A549 (cell line): ENCODE data around the gene SLC36A1. TPM values are rescaled to one million over a fixed set of nuclear protein-coding genes. Genes with fewer than 3 reads are reported as not detected.

Experiments
- ATAC-seq, 2 experiments: fragments of 200-7000 bp in 1 of 2; fragments of >200 bp in 1 of 2; cut with Nextera tagmentation in 1 of 2; cut with Tn5 transposase in 1 of 2; 3 replicates each; pipeline versions ENCODE4 v1.8.0 to v1.9.1; 2018 to 2020; ENCODE audit warnings: mild to moderate bottlenecking in 1 of 2, moderate library complexity in 1 of 2
- CTCF ChIA-PET: fragments of 300-600 bp; sonication (Branson Sonifier 250); formaldehyde crosslinking; extraction: SDS; loops from one replicate; lab custom pipeline; 2021; ENCODE audit warnings: antibody characterized with exemption, inconsistent platforms; lab: Yijun Ruan, JAX
- POLR2A ChIA-PET: fragments of 350-600 bp; formaldehyde crosslinking; extraction: SDS; loops from one replicate; lab custom pipeline; 2021; ENCODE audit warnings: antibody characterized with exemption, inconsistent platforms; lab: Yijun Ruan, JAX
- DNase-seq, 2 experiments: peaks; one replicate each; pipeline versions ENCODE4 v3.0.0 to v3.0.0-alpha.2; 2011 to 2016; ENCODE audit warnings: low read depth in 1 of 2, low spot score in 1 of 2
- FAIRE-seq: peaks from 2 replicates; lab custom pipeline; 2011; peaks lifted over from hg19 to GRCh38; lab: Jason Lieb, UNC
- H3K27ac ChIP-seq, 2 experiments: fragments of >200 bp; sonication (Bioruptor Twin); formaldehyde crosslinking; 3 replicates each; pipeline ENCODE4 v1.5.1; 2016 to 2017
- H3K4me1 ChIP-seq: fragments of >200 bp; sonication (Bioruptor Twin); formaldehyde crosslinking; 3 replicates; pipeline ENCODE4 v1.6.1; 2016
- H3K4me2 ChIP-seq: fragments of >200 bp; sonication (Bioruptor Twin); formaldehyde crosslinking; 3 replicates; pipeline ENCODE4 v1.6.1; 2016
- H3K4me3 ChIP-seq: fragments of >200 bp; sonication (Bioruptor Twin); formaldehyde crosslinking; 3 replicates; pipeline ENCODE4 v1.5.1; 2016
- H3K9me3 ChIP-seq: fragments of >200 bp; sonication (Bioruptor Twin); formaldehyde crosslinking; 3 replicates; pipeline ENCODE4 v1.6.1; 2016
- BHLHE40 ChIP-seq: IDR thresholded peaks from 2 replicates; pipeline ENCODE4 v1.6.1; 2012; ENCODE audit warnings: low read depth, low read length, inconsistent platforms
- CEBPB ChIP-seq, 2 experiments: fragments of >200 bp in 1 of 2; sonication (Bioruptor Twin) in 1 of 2; formaldehyde crosslinking in 1 of 2; IDR thresholded peaks; 2 replicates each; pipeline ENCODE4 v1.6.1; 2012 to 2016
- CHD2 ChIP-seq: fragments of 150-350 bp; IDR thresholded peaks from 2 replicates; pipeline ENCODE4 v1.6.1; 2014; ENCODE audit warnings: low read length; ENCODE audit not compliant: partially characterized antibody
- CHD4 ChIP-seq: fragments of 200-600 bp; sonication (generic); IDR thresholded peaks from 2 replicates; pipeline ENCODE4 v1.6.1; 2016; ENCODE audit warnings: antibody characterized with exemption, mild to moderate bottlenecking, borderline replicate concordance
- CTCF ChIP-seq: fragments of >200 bp; sonication (Bioruptor Twin); formaldehyde crosslinking; IDR thresholded peaks from 3 replicates; pipeline ENCODE4 v1.5.1; 2016
- EP300 ChIP-seq, 2 experiments: fragments of >200 bp; sonication (Bioruptor Twin); formaldehyde crosslinking; IDR thresholded peaks; 2 replicates in 1 of 2; 3 replicates in 1 of 2; pipeline ENCODE4 v1.6.1; 2016 to 2017
- FOSB ChIP-seq: fragments of 250-450 bp; sonication (Bioruptor Pico); IDR thresholded peaks from 2 replicates; pipeline ENCODE4 v1.5.0; 2020; ENCODE audit warnings: mild to moderate bottlenecking, moderate library complexity
- FOSL2 ChIP-seq, 2 experiments: fragments of 450-650 bp in 1 of 2; fragments of >200 bp in 1 of 2; sonication (Bioruptor Twin) in 1 of 2; formaldehyde crosslinking; IDR thresholded peaks; 2 replicates each; pipeline versions ENCODE4 v1.5.0 to v1.6.1; 2016 to 2020; ENCODE audit warnings: mild to moderate bottlenecking in 1 of 2, moderate library complexity in 1 of 2
- GATA3 ChIP-seq: IDR thresholded peaks from 2 replicates; pipeline ENCODE4 v1.6.1; 2012; ENCODE audit warnings: borderline replicate concordance
- HDAC2 ChIP-seq: fragments of 200-600 bp; sonication (generic); IDR thresholded peaks from 2 replicates; pipeline ENCODE4 v1.6.1; 2016
- HOXB5 ChIP-seq: fragments of 250-450 bp; sonication (Bioruptor Pico); IDR thresholded peaks from 2 replicates; pipeline ENCODE4 v1.5.0; 2020; ENCODE audit warnings: mild to moderate bottlenecking, moderate library complexity
- KDM1A ChIP-seq: fragments of 200-600 bp; sonication (generic); IDR thresholded peaks from 2 replicates; pipeline ENCODE4 v1.6.1; 2016; ENCODE audit warnings: low read depth, mild to moderate bottlenecking
- KDM5A ChIP-seq: fragments of 200-600 bp; sonication (generic); IDR thresholded peaks from 2 replicates; pipeline ENCODE4 v1.6.1; 2016; ENCODE audit warnings: antibody characterized with exemption, mild to moderate bottlenecking
- MAFK ChIP-seq: fragments of 450-650 bp; IDR thresholded peaks from 2 replicates; pipeline ENCODE4 v1.6.1; 2014; ENCODE audit not compliant: partially characterized antibody
- MAX ChIP-seq: IDR thresholded peaks from 2 replicates; pipeline ENCODE4 v1.6.1; 2012
- MYC ChIP-seq: IDR thresholded peaks from 2 replicates; pipeline ENCODE4 v1.6.1; 2012; ENCODE audit warnings: mild to moderate bottlenecking, inconsistent platforms, low read length, improper control_type of control experiment, borderline replicate concordance
- NFE2L2 ChIP-seq: fragments of 150-350 bp; conservative IDR thresholded peaks from 2 replicates; pipeline ENCODE4 v1.6.1; 2014; ENCODE audit warnings: low read length
- NR3C1 ChIP-seq: fragments of >200 bp; sonication (Bioruptor Twin); formaldehyde crosslinking; IDR thresholded peaks from 3 replicates; pipeline ENCODE4 v1.6.1; 2017
- PBX3 ChIP-seq: IDR thresholded peaks from 2 replicates; pipeline ENCODE4 v1.6.1; 2012
- PHF8 ChIP-seq: fragments of 200-600 bp; sonication (generic); IDR thresholded peaks from 2 replicates; pipeline ENCODE4 v1.6.1; 2016; ENCODE audit warnings: low read depth, mild to moderate bottlenecking, antibody characterized with exemption, moderate library complexity, borderline replicate concordance
- POLR2AphosphoS2 ChIP-seq: conservative IDR thresholded peaks from 2 replicates; pipeline ENCODE4 v1.6.1; 2012; ENCODE audit warnings: low read length, improper control_type of control experiment, inconsistent platforms
- RARB ChIP-seq: fragments of 250-450 bp; sonication (Bioruptor Pico); IDR thresholded peaks from 2 replicates; pipeline ENCODE4 v1.8.0; 2021; ENCODE audit warnings: mild to moderate bottlenecking, moderate library complexity
- REST ChIP-seq: fragments of 200-600 bp; sonication (generic); IDR thresholded peaks from 2 replicates; pipeline ENCODE4 v1.6.1; 2016; ENCODE audit warnings: antibody characterized with exemption, mild to moderate bottlenecking, moderate library complexity
- RNF2 ChIP-seq: fragments of 200-600 bp; sonication (generic); IDR thresholded peaks from 2 replicates; pipeline ENCODE4 v1.6.1; 2016; ENCODE audit warnings: low read depth, mild to moderate bottlenecking, antibody characterized with exemption, moderate library complexity, borderline replicate concordance
- SREBF2 ChIP-seq: fragments of 450-650 bp; IDR thresholded peaks from 2 replicates; pipeline ENCODE4 v1.6.1; 2014; ENCODE audit warnings: mild to moderate bottlenecking, moderate library complexity
- TFCP2L1 ChIP-seq: fragments of 250-450 bp; sonication (Bioruptor Pico); IDR thresholded peaks from 2 replicates; pipeline ENCODE4 v1.5.0; 2021; ENCODE audit warnings: mild to moderate bottlenecking
- TP53 ChIP-seq: fragments of 250-450 bp; sonication (Bioruptor Pico); IDR thresholded peaks from 2 replicates; pipeline ENCODE4 v1.5.0; 2021; ENCODE audit warnings: mild to moderate bottlenecking, moderate library complexity
- ZC3H11A ChIP-seq: fragments of 450-650 bp; IDR thresholded peaks from 2 replicates; pipeline ENCODE4 v1.6.1; 2014; ENCODE audit warnings: antibody characterized with exemption, mild to moderate bottlenecking
- ZNF302 ChIP-seq: fragments of 250-450 bp; sonication (Bioruptor Pico); IDR thresholded peaks from 2 replicates; pipeline ENCODE4 v1.9.0; 2021; ENCODE audit warnings: inconsistent platforms, mild to moderate bottlenecking, moderate library complexity
- ZSCAN20 ChIP-seq: fragments of 250-450 bp; sonication (Bioruptor Pico); IDR thresholded peaks from 2 replicates; pipeline ENCODE4 v1.8.0; 2022; ENCODE audit warnings: mild to moderate bottlenecking, moderate library complexity
- WGBS: methylation state at CpG from one replicate; pipeline ENCODE4 v1.1.6; 2017; ENCODE audit errors: missing lambda C conversion rate; 5-methylcytosine and 5-hydroxymethylcytosine counted together
- polyA plus RNA-seq, 4 experiments: library from polyadenylated mRNA; depleted of rRNA in 3 of 4; stranded (reverse); fragments of >200 nt; fragmentation: RNase III in 1 of 4; extraction: RNeasy Plus Mini Kit Qiagen cat#74134 plus additional on column Dnase treatment in 1 of 4; gene quantifications; 2 replicates in 3 of 4; 3 replicates in 1 of 4; pipeline ENCODE4 v1.2.3, GENCODE V29; 2011 to 2017

SLC36A1 gene
- polyA plus RNA-seq, 2 of the 4 experiments (the other 2 are of a cell fraction), result 7.4 to 10.8 TPM

GRCh38 chr5:151458314-151458713 lies 10.9 kb downstream of the SLC36A1 start:
- DNase-seq (no peak), ATAC-seq (no peak), FAIRE-seq (no peak)
- no peaks in the 10 kb centered on the region for H3K9me3 ChIP-seq
- WGBS, result 83% methylated on average over 5 of the region's 5 CpGs
- no peak overlapping the region for H3K4me2 ChIP-seq
- H3K4me1 ChIP-seq, result no peaks in the 10 kb centered on the region
- H3K4me3 ChIP-seq, result no peak overlapping the region
- CTCF ChIA-PET, result interaction anchor here (1.0 to 3.8 kb wide), 4 partner anchors 10 to 282 kb away, joined by 4 to 22 read pairs (median 4); partner anchors contain the start of gene SLC36A1
- POLR2A ChIA-PET, result no interaction called here
- no peak overlapping the region for H3K27ac ChIP-seq
- TF ChIP-seq MAFK (no peak), KDM1A (no peak), CTCF (no peak), TFCP2L1 (no peak), GATA3 (no peak), REST (no peak), CHD4 (no peak), KDM5A (no peak), EP300 (IDR thresholded peaks at IDR 0.05) (no peak), MAX (no peak), HDAC2 (no peak), MYC (no peak), SREBF2 (no peak), TP53 (CRISPR knock-in tag) (no peak), BHLHE40 (no peak), HOXB5 (CRISPR knock-in tag) (no peak), ZC3H11A (no peak), NFE2L2 (no peak), FOSL2 (IDR thresholded peaks at IDR 0.05) (no peak), FOSL2 (CRISPR knock-in tag; IDR thresholded peaks at IDR 0.05) (no peak), NR3C1 (no peak)

GRCh38 chr5:151459680-151460324 lies 12.4 kb downstream of the SLC36A1 start:
- POLR2A ChIA-PET, result no interaction called here
- WGBS, result 84% methylated on average over 4 of the region's 4 CpGs
- CTCF ChIA-PET, result interaction anchor here (1.0 to 3.8 kb wide), 5 partner anchors 12 to 192 kb away, joined by 3 to 22 read pairs (median 4); partner anchors contain the start of gene SLC36A1
- H3K9me3 ChIP-seq, result no peaks in the 10 kb centered on the region
- ATAC-seq (no peak; a peak in 1 of 6 replicates), FAIRE-seq (no peak), DNase-seq (no peak)
- H3K4me2 ChIP-seq, result no peak overlapping the region
- no peaks in the 10 kb centered on the region for H3K4me1 ChIP-seq
- H3K27ac ChIP-seq, result no peak overlapping the region
- no peak overlapping the region for H3K4me3 ChIP-seq
- TF ChIP-seq SREBF2 (no peak), FOSB (no peak), PBX3 (no peak), GATA3 (no peak), ZC3H11A (no peak), NR3C1 (no peak), POLR2AphosphoS2 (no peak), CEBPB (IDR thresholded peaks at IDR 0.05) (no peak), CTCF (no peak), RARB (CRISPR knock-in tag) (no peak), ZNF302 (CRISPR knock-in tag) (no peak), RNF2 (no peak), CHD2 (no peak), PHF8 (no peak), NFE2L2 (no peak), EP300 (IDR thresholded peaks at IDR 0.05) (no peak), ZSCAN20 (CRISPR knock-in tag) (no peak)
